ENCODE measurements around the gene ULK2.

GRCh38 chr17:19787733-19788357, 79.9 kb downstream of the ULK2 start:
- TF ChIP-seq CREB1 (IDR thresholded peaks at IDR 0.05; ENCODE audit: low read depth) (no peak), YY1 (IDR thresholded peaks at IDR 0.05; ENCODE audit: low read depth) (no peak), REST (IDR thresholded peaks at IDR 0.05; ENCODE audit: low read depth) (no peak), TAF1 (IDR thresholded peaks at IDR 0.05; ENCODE audit: low read depth) (no peak), FOXM1 (IDR thresholded peaks at IDR 0.05; ENCODE audit: borderline replicate concordance, low read depth) (no peak), MAX (IDR thresholded peaks at IDR 0.05) (no peak), EP300 (IDR thresholded peaks at IDR 0.05; ENCODE audit: borderline replicate concordance) (no peak), CEBPB (IDR thresholded peaks at IDR 0.05) (no peak), RAD21 (IDR thresholded peaks at IDR 0.05; ENCODE audit: low read depth) (no peak), TCF12 (IDR thresholded peaks at IDR 0.05; ENCODE audit: low read depth) (no peak), NFIC (IDR thresholded peaks at IDR 0.05) (no peak), ZBTB7A (IDR thresholded peaks at IDR 0.05; ENCODE audit: low read depth) (no peak), USF1 (IDR thresholded peaks at IDR 0.05) (no peak), TEAD4 (IDR thresholded peaks at IDR 0.05) (no peak)

All from Ishikawa (cell line).